NCI-H1105 treated with DMSO at 0.1 percent for 48 hours (cell line): ENCODE results near the gene SFT2D2.

Experiments used
- DNase-seq: peaks from one replicate; lab custom pipeline; 2025; lab: John Stamatoyannopoulos, UW

SFT2D2 gene

GRCh38 chr1:168223261-168223660 lies 2.5 kb upstream of the SFT2D2 start:
- no peak for DNase-seq

- no peak for DNase-seq
Observed at GRCh38 chr1:168223681-168224540, 1.9 kb upstream of the SFT2D2 start.

- DNase-seq: no peak
Observed at GRCh38 chr1:168224991-168225390, 813 bp upstream of the SFT2D2 start.

- no peak for DNase-seq
Observed at GRCh38 chr1:168227620-168228019, 1.8 kb downstream of the SFT2D2 start.

GRCh38 chr1:168229893-168230292 lies 4.1 kb downstream of the SFT2D2 start:
- no peak for DNase-seq

GRCh38 chr1:168230709-168231108 lies 4.9 kb downstream of the SFT2D2 start:
- no peak for DNase-seq

- DNase-seq: peak; percentile 41
Observed at GRCh38 chr1:168234846-168235547, 9.2 kb downstream of the SFT2D2 start.

GRCh38 chr1:168235548-168235885 lies 9.7 kb downstream of the SFT2D2 start:
- DNase-seq: no peak

- DNase-seq: no peak
Observed at GRCh38 chr1:168235937-168236336, 10.1 kb downstream of the SFT2D2 start.

- DNase-seq: no peak
Observed at GRCh38 chr1:168236836-168237611, 11.2 kb downstream of the SFT2D2 start.

- no peak for DNase-seq
Observed at GRCh38 chr1:168243198-168243597, 17.4 kb downstream of the SFT2D2 start.

- no peak for DNase-seq
Observed at GRCh38 chr1:168243636-168244212, 17.9 kb downstream of the SFT2D2 start.

- no peak for DNase-seq
Observed at GRCh38 chr1:168245042-168245441, 19.2 kb downstream of the SFT2D2 start.

GRCh38 chr1:168246506-168246905 lies 20.7 kb downstream of the SFT2D2 start:
- no peak for DNase-seq

- DNase-seq: no peak
Observed at GRCh38 chr1:168252204-168252733, 26.5 kb downstream of the SFT2D2 start.

GRCh38 chr1:168256164-168256563 lies 30.4 kb downstream of the SFT2D2 start:
- no peak for DNase-seq

- no peak for DNase-seq
Observed at GRCh38 chr1:168257397-168257796, 31.6 kb downstream of the SFT2D2 start.

- DNase-seq: no peak
Observed at GRCh38 chr1:168259567-168259966, 33.8 kb downstream of the SFT2D2 start.

GRCh38 chr1:168260393-168260792 lies 34.6 kb downstream of the SFT2D2 start:
- peak; percentile 88 for DNase-seq

GRCh38 chr1:168261390-168261789 lies 35.6 kb downstream of the SFT2D2 start:
- no peak for DNase-seq

- DNase-seq: no peak
Observed at GRCh38 chr1:168263130-168263529, 37.3 kb downstream of the SFT2D2 start.

- DNase-seq: no peak
Observed at GRCh38 chr1:168264296-168264695, 38.5 kb downstream of the SFT2D2 start.
